Measurements from ENCODE around the gene EID1.
"Not testable (repeated sequence)": the region's sequence is repeated elsewhere in the genome, so short reads cannot be mapped to it uniquely, and the experiment has no call there.

The EID1 gene

DNA sequence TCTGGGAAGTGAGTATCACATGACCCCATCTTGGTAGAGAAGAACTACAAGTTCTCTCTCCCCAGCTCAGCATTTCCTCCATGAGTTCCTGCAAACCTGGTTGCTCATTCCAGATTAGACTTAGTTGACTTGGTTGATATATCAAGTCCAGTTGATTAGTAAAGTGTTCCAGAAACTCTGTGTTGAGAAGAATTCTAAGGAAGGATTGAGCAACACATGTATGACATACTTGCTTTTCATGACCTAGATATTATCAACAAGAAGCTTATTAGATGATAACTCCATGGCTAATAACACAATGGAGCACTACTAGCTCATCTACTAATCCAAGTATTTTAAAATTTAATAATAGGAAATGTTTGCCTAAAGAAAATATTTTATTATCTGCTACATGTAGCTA is 6.4 kb upstream of the EID1 start:
- DNase-seq: no peak

DNA sequence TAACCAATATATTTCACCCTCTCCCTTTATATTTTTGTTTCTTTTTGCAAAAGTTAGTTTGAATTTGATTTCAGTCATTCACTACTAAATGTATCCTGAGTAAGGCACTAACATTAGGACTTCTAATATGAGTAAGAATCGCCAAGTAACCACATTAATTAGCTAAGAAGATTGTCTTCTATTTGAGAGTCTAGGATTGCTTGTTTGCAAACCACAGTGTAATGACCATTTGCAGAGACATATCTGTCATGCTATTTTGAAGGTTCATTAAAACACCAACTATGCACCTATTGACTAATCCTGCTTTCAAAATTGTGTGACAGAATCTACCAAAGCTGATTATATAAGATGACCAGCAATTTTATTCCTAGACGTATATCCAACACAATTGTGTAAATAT is 5.3 kb upstream of the EID1 start:
- no peak for DNase-seq

DNA sequence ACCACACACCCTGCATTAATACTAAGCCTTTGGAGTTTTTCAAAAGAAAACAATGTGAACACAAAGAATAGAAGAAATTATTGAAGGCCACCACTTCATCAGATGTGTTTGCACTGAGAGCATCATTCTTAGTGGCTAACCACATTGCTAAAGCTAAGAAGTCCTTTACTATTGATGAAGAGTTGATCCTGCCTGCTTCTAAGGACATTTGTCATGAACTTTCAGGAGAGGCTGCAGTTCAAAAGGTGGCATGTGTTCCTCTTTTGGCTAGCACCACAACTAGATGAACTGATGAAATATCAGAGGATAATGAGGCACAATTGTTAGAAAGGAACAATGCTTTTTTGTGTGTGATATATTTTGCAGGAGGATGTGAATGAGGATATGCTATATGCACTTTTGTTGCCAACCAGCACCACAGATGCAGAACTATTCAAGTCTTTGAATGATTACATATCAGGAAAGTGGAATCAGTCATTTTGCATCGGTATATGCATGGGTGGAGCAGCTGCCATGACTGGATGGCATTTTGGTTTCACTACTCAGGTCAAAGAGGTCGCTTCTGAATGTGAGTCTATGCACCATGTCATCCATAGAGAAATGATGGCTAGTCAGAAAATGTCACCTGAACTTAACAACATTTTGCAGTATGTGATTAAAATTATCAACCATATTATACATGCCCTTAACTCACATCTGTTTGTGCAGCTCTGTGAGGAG is 2.5 kb upstream of the EID1 start:
- no peak for DNase-seq

DNA sequence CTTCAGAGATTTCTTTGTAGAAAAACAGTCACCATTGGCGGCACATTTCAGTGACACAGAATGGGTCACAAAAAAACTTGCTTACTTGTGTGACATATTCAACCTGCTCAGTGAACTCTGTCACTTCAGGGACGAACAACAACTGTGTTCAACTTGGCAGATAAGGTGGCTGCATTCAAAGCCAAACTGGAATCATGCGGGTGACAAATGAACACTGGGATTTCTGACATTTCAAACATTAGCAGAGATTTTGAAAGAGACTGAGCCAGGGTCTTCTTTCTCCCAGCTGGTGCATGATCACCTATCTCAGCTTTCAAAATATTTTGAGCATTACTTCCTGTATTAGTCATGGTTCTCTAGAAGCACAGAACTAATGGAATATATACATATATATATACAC is 1.9 kb upstream of the EID1 start:
- no peak for DNase-seq

DNA sequence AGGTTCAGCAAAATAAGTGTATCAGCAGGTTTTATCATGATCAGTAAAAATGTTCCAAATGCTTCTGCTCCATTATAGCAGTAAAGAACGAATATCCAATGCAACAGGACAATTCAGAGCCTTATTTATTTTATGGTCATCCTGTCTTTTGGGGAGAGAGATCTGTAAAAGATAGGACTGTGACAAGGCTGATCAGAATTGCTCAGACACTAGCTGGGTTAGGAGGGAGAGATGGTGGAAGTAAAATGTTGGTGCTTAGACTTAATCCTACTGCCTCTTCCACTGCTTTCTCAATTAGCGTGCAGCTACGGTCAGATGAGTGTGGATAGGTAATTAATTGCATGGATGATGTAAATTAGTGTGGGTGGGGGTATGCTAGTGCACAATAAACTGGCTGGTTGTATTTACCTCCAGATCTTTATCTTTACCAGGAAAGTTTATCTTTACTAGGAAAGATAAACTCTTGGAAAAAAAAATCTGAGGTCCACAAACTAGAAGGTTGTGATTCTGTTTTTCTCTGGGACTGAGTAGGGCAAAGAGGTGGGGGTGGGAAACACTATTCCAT is 2.2 kb downstream of the EID1 start:
- DNase-seq: no peak

DNA sequence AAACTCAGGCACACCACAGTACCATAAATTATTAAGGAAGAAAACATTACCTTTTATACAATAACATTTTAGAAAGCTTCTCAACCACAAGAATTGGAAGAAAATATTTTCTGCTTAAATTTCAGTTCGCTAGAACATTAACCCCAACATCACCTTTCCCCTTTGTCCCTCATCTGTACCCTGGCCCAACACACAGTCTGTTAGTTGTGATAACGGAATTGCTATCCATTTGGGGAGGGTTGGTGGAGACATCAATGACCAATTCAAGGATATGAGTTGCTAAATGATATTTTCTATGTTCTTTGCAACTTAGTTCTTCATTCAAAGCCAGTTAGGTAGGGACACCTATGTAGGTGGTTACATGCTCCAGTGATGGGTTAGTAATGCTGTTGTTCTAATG is 5.8 kb downstream of the EID1 start:
- DNase-seq: no peak

DNA sequence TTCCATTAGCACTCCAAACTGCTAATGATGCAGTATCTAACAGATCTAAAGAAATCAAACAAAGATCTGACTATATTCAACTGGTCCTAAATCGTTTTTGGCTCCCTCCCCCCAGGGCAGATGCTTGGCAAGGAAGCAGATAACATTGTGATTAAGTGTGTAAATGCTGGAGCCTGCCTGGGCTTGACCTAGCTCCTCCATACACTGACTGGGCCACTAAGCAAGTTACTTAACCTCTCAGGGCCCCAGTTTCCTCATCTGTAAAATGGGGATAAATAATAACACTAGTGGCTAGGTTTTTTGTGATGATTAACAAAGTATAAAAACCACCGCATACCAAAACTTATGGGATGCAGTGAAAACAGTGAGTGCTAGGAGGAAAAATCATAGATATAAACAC is 9.2 kb downstream of the EID1 start:
- no peak for DNase-seq

DNA sequence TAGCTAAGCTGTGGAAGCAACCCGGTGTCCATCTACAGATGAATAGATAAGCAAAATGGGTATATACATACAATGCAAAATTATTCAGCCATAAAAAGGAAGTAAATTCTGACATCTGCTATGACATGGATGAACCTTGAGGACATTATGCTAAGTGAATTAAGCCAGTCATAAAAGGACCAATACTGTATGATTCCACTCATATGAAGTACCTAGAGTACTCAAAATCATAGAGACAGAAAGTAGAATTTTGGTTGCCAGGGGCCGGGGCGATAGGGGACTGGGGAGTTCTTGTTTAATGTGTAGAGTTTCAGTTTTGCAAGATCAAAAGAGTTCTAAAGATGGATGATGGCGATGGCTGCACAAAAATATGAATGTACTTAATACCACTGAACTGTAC is 10.3 kb downstream of the EID1 start:
- no peak for DNase-seq

DNA sequence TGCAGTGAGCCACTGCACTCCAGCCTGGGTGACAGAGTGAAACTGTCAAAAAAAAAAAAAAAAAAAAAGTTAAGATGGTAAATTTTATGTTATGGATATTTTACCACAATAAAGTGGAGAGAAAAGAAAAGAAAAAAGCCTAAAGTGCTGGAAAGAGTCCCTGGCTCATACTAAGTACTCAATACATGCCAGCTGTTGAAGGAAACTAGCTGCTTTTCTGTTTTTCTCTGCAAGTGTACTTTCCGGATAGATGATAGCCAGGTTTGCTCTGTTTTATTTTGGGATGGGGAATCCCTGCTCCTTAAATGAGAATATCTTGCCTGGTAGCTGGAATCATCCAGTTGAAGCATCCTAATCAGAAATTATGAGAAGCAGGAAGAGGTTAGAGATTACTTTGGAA is 10.9 kb downstream of the EID1 start:
- DNase-seq: no peak

DNA sequence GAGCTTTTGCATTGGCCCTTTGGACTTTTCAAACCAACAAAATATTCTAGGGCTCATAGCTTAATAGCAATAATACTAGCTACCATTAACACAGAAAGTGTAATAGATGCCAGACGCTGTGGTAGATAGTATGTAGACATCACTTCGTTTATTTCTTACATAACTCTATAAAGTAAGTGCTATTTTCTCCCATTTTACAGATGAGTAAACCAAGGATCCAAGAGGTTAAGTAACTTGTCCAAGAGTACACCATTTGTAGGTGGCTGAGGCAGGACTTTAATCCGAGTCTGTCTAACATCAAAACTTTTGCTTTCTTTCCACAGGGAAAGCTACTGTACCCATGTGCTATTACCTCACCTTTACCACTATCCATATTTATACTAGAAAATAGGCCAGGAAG is 12.0 kb downstream of the EID1 start:
- DNase-seq: no peak

DNA sequence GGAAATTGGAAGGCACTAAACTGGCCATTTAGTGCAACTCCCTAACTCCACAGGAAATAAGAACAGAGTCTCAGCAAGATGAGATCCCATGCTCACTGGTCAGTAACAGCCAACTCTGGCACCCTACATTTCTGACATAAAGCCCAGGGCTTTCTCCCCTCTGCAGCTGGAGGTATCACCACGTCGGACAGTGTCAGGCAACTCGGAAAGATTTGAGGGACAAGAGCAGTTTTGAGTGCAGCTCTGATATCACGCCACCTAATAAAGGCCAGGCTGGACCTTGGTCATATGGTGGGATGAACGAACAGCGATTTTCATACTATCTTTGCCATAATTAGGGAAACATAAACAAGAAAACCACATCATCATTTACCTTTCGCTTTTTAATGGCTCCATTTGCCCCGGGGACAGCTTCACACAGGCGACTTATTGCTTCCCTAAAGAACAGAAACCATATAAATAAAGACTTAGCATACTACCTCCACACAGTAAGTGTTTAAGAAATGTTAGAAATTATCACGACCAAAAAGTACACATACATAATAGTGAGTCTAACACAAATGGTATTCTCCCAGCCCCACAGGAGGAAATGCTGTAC is 12.5 kb downstream of the EID1 start:
- DNase-seq: no peak

DNA sequence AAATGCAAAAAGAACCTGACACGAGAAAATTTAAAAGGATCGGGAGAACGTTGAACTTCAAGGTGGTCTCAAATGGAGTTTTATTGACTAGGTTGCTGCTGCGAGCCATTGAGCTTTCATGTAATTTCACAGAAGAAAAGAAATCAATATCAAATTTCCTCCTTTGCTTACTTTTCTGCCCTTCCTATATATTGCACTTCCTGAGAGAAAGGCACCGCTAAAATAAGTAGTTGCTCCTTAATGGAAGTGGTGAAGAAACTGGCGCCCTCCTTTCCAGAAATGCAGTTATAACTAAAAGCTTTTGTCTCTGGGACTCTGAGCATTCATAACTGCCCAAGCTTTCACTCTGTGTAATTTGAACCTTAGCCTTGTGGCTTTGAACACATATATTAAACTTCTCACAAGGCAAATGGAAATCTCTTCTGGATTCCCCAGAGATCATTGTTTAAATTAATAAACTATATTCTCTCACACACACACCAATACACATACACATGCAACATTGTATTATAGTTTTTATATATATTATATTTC is 13.4 kb downstream of the EID1 start:
- DNase-seq: no peak

DNA sequence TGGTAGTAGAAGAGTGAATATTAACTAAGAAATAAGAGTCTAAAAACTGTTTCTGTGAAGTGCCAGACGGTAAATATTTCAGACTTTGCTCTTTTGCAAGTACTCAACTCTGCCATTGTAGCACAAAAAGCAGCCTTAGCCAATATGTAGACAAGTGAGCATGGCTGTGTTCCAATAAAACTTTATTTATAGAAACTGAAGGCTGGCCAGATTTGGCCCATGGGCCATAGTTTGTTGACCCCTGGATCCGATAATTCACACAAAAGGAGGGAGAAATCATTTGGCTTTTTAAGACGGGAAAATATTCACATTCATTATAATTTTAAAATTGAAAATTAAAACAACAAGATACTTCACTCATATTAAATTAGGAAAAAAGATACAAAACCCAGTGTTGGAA is 15.4 kb downstream of the EID1 start:
- DNase-seq: no peak

DNA sequence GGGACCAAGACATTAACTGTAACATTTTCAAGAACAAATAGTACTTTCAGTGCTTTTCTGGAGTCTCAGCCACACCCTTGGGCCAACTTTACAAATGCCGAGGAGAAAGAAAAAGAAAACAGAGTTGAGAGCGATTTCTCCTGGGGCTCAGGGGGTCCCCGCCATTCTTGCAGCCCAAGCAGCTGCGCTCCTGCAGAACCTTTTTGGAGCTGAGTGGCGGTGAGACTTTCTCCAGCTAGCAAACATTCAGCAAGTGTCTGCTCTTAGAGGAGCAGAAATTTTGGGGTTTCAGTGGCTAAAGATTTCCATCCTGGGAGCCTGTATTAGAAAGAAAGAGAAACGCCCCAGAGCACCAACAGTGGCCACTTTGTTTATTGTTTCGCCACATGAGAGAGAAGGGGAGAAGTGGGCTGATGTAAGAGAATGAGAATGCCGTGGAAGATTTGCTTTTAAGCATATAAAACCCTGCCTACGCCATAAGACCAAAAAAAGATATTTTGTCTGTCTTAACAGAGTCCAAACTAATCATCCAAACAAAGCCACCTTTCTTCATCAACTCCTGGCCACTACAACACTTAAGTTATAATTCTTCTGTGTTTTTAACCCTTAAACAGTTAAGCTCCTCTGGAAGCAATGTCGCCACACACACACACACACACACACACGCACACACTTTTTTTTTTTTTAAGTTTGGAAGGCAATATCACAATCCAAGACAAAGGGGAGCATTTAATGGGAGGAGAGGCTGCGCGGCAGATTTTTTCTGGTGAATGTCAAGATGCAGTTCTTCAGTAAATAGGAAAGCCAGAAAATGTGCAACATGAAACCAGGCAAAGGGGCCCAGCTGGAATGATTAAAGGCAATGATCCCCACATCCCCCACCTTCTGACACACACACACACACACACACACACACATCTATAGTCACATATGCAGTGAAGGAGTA is 19.2 kb downstream of the EID1 start:
- DNase-seq: no peak

DNA sequence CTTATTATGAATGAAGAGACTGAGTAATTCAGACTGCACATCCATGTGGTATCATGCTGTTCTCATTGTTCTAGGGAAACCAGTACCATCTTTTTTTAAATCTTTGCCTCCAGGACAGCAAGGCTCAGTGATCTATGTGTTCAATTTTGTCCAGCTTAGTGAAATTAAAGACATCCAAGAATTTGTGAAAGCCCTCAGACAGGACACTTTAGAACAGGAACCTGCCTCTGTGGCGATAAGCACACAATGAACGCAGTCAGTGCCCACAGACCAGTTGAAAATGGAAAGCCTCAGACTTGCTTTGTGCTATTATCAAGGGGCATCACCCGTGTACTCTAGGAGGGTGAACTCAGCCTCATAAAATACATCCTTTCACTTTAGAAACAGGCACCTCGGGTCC is 20.1 kb downstream of the EID1 start:
- DNase-seq: no peak

DNA sequence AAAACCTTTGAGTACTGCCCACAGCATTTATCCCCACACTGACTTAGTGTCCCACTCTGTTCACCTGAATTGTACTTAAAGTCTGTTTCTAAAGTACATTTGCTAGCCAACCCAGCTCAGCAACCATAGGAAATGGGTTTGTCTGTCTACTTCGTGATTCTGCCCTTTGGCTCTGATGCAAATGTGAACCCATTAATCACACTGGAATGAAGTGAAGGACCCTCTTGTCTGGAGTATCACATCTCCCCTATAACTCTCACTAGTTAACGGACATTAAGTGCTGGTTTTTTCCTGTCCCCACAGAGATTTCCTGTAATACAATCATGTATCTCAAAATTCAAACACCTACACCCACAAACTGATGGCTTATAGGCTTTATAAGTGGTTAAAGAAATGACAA is 20.5 kb downstream of the EID1 start:
- DNase-seq: no peak

DNA sequence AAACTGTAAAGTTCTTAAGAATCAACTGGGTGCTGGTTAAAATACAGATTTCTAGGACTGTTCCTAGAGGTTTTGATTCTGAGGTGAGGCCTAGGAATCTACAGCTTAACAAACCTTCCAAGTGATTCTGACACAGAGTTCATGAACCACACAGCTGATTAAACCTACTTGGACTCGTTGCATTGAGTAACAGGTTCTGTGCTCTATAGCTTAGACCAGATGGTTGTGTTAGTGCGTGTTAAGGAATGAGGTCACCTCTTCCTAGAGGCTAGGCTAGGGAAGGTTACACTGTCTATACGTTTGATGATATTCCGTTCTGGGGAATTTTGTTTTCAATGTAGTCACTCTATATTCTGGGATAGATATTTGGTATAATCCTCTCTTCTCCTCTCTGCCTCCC is 21.9 kb downstream of the EID1 start:
- no peak for DNase-seq

DNA sequence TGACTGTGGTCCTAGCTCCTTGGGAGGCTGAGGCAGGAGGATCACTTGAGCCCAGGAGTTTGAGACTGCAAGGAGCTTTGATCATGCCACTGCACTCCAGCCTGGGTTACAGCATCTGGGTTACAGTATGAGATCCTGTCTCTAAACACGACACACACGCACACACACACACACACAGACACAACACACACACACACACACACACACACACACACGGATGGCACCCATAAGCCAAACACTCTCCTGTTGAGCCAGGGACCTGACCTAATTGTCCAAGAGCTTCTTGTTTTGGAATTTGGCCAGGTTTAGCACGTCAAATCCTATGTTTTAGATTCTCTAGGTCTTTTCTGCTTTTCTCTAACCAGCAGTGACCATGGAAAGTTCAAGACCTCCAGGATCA is 26.8 kb downstream of the EID1 start:
- no peak for DNase-seq

DNA sequence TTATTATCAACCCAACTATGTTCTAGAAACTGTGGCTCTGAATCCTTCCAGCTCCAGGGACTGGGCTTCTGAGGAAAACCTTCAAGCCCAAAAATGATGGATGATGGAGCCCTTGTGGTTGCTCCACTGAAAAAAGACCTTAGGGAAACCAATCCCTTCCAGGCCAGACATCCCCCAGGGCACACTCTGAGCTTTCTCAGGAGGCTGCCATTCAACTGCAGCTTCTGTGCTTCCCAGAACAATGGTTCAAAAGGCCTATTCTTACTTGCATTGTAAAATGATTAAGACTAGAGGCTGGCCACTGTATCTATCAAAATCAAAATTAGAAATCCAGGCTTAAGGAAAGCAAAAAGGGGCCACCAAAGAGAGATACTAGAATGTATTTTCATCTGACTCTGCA is 27.3 kb downstream of the EID1 start:
- DNase-seq: no peak

DNA sequence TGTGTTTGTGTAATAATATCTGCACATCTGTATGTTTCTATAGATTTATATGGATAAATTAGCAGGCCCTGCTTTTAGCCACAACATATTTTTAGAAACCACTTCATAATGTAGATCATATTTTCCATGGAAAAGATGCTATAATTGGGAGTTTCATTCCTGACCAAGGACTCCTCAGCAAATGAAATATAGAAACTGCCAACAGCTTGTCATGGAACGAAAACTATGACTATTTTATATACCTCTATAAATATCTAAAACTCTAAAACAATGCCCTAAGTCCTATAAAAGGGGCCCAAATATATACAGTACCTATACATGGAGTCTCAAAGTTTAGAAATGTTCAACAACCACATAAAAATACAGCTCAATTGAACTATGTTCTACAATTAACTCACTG is 27.9 kb downstream of the EID1 start:
- DNase-seq: no peak

DNA sequence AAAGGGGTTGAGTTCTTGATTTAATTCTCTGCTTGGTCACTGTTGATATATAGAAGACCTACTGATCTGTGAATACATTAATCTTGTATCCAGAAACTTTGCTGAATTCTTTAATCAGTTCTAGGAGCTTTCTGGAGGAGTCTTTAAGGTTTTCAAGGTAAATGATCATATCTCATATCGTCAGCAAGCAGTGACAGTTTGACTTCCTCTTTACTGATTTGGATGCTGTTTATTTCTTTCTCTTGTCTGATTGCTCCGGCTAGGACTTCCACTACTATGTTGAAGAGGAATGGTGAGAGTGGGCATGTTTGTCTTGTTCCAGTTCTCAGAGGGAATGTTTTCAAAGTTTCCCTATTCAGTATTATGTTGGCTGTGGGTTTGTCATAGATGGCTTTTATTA is 31.4 kb downstream of the EID1 start:
- DNase-seq: not testable (repeated sequence)

DNA sequence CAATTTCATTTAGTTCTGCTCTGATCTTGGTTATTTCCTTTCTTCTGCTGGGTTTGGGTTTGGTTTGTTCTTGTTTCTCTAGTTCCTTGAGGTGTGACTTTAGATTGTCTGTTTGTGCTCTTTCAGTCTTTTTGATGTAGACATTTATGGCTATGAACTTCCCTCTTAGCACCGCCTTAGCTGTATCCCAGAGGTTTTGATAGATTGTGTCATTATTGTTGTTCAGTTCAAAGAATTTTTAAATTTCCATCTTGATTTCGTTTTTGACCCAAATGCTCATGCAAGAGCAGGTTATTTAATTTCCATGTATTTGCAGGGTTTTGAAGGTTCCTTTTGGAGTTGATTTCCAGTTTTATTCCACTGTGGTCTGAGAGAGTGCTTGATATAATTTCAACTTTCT is 32.6 kb downstream of the EID1 start:
- not testable (repeated sequence) for DNase-seq

DNA sequence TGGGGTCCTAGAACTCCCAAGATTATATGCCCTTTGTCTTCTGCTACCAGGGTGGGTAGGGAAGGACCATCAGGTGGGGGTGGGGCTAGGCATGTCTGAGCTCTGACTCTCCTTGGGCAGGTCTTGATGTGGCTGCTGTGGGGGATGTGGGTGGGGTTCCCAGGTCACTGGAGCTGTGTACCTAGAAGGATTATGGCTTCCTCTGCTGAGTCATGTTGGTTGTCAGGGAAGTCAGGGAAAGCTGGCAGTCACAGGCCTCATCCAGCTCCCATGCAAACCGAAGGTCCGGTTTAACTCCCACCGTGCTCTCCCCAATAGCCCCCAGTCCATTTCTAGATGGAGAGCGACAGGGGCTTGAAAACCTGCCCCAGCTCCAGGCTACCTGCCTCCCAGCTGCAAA is 35.2 kb downstream of the EID1 start:
- no peak for DNase-seq

DNA sequence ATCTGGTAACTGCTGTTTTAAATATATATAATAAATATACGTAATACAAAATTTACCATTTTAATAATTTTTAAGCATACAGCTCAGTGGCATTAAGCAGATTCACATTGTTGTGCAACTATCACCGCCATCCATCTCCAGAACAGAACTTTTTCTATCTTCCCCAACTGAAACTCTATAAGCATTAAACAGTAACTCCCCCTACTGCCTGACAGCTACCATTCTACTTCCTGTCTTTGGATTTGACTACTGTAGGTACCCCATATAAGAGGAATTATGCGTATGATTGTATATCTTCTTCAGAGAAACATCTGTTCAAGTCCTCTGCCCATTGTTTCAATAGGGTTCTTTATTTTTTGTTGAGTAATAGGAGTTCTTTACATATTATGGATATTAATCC is 36.8 kb downstream of the EID1 start:
- DNase-seq: no peak

Measured in NCI-H524 treated with DMSO at 0.1 percent for 48 hours (cell line).